Kidney capillary endothelial cell (primary cell): Measurements from ENCODE around the gene OTC.

ENCODE experiments used
- DNase-seq: peaks from one replicate; pipeline ENCODE4 v3.0.0-alpha.2; 2018; ENCODE audit warnings: low spot score

The OTC gene

DNA sequence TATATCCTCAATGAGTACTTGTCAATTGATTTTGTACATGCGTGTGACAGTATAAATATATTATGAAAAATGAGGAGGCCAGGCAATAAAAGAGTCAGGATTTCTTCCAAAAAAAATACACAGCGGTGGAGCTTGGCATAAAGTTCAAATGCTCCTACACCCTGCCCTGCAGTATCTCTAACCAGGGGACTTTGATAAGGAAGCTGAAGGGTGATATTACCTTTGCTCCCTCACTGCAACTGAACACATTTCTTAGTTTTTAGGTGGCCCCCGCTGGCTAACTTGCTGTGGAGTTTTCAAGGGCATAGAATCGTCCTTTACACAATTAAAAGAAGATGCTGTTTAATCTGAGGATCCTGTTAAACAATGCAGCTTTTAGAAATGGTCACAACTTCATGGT is at the start of gene OTC:
Gene OTC, plus strand, starts transcription at position 243 of the 400 bp plus-strand sequence. Its CDS starts 93 bp downstream, at position 336.
- no peak for DNase-seq

DNA sequence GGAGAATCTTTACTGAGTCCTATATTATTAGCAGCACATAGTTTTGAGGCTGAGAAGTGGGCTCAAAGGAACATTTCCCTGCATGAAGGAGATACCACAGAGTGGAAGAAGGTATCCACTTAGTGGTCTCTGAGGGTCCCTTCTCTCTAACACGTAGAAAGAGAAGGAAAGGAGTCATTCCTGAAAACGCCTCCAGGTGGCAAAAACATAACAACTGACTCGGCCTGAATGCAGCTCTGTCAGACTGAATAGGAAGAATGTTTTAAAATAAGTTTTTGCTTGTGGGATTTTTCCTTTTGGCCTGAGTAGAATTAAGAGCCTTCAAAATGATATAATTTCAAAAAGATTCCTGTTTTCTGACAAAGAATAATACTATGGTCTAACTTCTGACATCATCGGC is 48.4 kb upstream of the OTC start:
- DNase-seq, result no peak

DNA sequence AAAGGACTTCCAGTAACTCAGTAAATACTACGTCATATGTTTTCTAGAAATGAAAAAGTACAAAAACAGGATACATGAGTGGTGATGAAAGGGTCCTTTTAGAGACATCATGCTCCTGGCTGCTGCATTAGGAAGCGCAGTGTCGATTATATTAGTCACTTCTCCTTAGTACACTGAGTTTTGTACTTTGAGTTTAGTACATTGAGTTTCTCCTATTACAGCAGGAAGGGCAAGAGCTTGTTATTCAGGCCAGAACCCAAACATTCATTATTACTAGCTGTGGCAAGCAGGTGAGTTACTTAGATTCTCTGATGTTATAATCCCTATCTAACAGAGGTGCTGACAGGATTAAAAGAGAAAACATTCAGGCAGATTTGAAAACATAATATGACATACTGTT is 46.4 kb upstream of the OTC start:
- no peak for DNase-seq

DNA sequence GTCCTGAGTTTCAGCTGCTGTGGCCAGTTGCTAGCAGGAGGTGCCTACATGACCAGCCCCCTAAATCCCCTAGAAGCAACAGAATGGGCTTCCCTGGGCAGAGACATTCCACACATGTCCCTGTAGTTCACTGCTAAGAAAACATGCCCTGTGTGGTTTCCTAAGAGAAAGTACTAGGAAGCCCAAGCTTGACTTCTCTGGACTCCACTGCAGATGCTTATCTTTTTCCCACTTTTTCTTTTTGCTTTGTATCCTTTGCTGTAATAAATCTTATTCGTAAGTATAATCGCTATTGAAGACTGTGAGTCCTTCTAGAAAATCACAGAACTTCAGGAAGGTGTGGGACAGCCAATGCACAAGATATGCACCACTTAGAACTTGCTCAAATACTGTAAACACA is 40.7 kb upstream of the OTC start:
- no peak for DNase-seq

DNA sequence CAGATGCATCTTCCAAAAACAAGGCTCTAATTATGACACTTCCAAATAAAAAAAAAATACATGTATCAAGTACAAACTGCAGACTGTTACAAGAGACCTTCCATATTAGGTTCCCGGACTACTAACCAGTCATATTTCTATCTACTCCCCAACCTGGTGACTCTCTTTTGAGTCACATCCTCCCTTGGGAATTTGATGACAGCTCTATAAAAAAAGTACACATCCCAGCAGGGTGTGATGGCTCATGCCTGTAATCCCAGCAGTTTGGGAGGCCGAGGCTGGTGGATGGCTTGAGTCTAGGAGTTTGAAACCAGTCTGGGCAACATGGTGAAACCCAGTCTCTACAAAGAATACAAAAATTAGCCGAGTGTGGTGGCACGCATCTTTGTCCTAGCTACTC is 40.0 kb upstream of the OTC start:
- peak; percentile 79 for DNase-seq

DNA sequence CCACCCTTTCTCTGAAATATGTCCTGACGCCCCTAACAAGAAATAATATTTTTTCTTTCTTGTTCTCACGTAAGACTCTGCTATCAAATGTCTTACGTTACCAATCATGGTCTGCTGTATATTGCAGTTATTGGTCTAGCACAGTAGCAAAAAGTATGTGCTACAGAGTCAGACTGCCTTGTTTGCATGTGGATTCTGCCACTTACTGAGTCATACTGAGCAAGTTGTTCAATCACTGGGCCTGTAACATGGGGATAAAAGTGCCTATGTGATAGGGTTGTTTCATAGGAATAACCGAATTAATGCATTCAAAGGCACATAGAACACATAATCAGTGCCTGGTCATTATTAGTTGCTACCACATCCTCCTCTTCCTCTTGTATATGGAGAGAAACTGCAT is 39.2 kb upstream of the OTC start:
- DNase-seq, result no peak

DNA sequence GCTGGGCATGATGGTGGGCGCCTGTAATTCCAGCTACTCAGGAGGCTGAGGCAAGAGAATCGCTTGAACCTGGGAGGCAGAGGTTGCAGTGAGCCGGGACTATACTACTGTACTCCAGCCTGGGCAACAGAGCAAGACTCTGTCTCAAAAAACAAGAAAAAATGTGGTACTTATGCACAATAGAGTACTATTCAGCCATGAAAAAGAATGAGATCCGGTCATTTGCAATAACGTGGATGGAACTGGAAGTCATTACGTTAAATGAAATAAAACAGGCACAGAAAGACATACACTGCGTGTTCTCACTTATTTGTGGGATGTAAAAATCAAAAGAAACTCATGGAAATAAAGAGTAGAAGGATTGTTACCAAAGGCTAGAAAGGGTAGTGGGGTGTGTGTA is 37.2 kb upstream of the OTC start:
- DNase-seq, result no peak

DNA sequence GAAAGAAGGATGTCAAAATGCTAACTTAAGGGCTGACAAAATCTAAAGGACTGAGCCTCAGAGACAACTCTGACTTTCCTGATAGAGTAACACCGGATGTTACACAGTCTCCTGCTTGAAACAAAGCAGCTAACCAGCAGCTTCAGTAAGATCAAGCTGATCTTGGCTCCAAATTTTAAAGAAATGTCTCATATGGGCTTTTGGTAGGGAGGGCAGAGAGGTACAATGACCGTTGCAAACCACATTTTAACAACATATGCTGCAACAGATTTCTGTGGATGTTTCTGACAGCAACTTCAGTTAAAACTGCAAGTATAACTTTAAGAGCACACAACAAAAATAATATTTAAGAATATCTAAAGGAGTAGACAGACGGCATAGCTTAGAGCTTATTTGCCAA is 34.2 kb upstream of the OTC start:
- no peak for DNase-seq

DNA sequence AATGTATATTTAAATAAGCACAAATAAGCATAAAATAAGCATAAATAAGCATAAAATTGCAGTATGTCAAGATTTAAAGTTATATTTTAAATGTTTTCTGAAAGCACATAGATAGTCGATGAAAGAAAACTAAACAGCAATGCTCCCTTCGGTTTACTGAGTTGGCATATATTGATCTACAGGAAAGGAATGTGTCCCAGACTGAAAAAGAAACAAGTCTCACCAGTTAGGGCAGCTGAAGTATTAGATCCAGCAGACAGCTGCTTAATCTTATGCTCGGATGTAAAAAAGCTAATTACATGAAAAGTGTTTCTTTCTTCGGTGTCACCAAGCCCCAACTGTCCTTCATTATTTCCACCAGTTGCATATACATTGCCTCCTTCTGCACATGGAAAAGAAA is 33.8 kb upstream of the OTC start:
- DNase-seq, result no peak

DNA sequence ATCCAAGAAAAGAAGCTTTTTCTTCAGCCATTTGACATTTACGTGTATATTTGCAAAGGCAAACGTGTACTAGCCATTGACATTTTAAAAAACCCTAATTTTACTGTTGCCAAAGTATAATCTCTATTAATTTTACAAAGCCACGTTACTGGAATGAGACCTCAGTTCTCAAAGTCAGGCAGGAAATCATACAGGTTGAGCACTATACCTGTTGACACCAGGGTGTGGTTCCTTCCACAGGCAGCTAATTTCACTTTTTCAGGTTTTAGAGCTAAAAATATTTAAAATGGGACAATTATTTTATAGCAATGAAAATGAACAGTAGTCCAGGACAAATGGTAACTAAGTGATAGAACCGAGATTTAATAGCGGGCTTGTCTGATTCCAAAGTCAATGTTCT is 31.6 kb upstream of the OTC start:
- DNase-seq, result no peak

DNA sequence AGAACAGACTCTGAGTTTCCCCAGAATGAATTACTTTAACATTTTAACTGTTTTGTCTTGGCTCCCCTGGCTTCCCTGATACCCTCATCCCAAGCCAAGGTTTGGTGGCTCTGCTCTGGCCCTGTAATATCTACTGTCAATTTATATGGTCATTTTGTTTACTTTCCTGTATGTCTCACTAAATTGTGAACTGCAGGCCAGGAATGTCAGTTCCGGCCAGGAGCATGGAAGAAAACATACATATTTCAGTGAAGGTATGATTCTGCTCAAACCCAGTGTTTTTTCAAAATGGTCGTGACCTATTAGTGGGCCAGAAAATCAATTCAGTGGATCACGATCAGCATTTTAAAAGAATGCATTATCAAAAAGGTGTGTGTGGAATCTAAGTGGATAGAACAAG is 26.3 kb upstream of the OTC start:
- no peak for DNase-seq

DNA sequence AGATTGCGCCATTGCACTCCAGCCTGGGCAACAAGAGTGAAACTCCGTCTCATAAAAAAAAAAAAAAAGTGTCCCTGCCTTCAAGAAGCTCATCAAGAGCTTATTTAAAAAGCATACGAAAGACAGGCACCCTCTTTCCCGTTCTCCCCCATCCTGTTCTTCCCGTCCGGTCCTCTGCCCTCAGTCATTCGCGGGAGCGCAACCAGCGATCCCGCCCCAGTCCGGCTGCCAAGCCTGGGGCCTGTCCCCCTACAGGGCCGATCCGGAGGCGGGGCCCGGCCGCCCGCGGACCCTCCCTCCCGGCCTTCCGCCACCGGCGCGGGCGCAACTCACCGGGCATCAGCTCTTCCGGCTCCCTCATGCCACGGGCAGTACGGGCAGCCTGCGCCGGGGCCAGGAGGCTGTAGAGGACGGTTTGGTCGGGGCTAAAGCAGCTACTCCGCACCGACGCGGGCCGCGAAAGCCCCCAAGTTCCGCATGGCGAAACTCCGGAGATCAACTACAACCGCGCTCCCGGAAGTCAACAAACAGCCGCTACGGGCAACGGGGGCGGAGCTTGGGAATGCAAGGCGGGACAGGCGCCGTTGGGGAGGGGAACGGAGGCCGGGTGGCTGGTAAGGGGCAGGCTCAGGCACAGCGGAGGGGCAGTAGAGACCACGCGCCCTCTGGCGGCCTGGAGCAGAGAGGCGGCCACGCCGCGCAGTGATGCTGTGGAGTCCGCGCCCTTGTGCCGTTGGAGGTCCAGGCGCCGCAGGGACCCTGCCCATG is 25.2 kb upstream of the OTC start, which contains the start of gene RPGR:
Gene RPGR, minus strand, starts transcription at position 503 of the 768 bp plus-strand sequence. Its CDS starts 142 bp downstream, at position 361.
- peak; percentile 72 for DNase-seq

DNA sequence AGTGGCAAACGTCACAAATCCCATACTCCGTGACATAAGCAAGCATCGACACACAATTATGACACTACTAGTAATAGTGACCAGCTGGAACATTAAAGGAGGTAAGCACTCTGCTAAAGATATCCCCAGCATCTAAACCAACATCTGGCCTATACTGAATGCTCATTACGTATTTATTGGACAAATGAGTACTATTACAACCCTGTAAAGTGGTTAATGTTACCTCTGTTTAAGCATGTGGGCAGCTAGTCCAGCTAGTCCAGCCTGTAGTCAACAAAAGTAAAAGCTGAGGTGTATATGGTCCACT is 24.7 kb upstream of the OTC start:
- no peak for DNase-seq

DNA sequence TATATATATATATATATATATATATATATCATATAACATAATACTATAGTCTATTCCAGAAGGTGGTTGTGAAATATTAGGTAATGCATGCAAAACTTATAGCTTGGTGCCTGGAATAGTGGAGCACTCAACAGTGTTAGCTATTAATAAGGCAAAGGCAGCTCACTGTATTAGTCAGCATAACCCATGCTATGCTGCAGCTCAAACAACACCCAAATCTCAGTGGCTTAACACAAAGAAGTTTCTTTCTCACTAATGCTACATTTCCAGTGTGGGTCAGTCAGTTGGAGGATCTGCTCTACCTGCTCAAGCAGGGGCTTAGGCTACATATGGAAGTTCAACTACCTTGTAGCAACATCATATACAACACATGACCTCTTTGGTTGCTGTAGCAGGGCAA is 19.9 kb upstream of the OTC start:
- no peak for DNase-seq

DNA sequence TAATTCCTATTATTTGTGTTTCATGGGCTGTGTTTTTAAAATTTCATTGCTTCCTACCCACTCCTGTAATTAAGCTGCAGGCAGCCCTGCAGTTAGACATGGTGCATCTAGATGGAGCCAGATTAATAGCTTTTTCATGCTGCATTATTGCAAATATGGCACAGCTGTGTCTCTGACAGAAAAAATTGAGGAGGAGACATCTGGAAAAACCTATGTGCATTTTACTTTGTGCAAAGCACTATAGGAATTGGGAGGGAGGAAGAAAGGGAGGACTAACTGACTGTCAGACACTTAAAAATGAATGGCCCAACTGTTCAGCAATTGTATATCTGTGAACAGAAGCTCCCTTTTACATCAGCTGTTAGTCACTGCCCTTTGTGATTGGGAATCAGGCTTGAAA is 17.0 kb upstream of the OTC start:
- DNase-seq, result no peak

DNA sequence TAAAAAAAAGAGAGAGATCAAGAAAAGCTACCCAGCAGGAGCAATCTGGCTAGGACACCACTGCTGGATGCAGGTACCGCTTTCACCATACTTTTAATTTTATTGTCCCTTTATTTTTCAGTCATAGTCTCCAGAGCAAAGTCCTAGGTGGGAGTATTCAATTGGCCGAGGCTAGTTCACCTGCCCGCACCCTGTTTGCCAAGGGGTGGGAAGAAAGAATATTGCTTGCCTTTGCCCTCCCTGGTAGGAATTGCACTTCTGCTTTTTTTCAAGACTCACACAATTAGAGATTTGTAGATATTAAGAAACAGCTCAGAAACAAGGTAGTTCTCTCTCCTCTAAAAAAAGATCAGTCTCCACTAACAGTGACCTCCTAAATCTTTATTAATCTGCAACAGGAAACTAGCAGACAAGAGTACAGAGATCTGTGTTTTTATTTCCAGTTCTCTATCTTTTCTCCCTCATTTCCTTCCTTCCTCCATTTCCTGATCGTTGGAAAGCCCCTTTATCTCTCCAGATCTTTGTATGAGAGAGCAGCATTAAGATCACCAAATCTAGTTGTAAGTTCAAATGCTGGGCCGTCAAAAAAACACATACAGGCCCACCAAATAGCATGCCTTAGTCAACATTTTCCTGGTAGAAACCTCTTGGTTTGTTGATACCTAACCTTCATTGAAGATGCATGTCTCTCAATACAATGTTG is 15.7 kb upstream of the OTC start:
- DNase-seq, result no peak

DNA sequence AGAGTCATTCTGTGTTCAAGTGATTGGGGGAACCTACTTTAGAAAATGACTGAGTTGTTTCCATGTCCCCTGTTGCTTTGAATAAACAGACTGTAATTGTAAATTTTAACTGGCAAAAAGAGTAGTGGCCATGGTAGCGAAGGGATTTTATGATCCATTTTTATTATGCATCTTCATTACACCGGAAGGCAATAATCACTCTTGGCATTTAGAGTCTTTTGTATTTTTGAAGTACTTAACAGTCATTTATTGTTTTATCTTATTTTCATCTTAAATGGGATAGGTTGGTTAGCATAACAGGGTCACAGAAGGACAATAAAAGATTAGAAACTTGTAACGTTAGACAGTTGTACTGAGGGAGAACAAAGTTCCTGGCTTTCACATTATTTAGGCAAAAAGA is 11.0 kb upstream of the OTC start:
- no peak for DNase-seq

DNA sequence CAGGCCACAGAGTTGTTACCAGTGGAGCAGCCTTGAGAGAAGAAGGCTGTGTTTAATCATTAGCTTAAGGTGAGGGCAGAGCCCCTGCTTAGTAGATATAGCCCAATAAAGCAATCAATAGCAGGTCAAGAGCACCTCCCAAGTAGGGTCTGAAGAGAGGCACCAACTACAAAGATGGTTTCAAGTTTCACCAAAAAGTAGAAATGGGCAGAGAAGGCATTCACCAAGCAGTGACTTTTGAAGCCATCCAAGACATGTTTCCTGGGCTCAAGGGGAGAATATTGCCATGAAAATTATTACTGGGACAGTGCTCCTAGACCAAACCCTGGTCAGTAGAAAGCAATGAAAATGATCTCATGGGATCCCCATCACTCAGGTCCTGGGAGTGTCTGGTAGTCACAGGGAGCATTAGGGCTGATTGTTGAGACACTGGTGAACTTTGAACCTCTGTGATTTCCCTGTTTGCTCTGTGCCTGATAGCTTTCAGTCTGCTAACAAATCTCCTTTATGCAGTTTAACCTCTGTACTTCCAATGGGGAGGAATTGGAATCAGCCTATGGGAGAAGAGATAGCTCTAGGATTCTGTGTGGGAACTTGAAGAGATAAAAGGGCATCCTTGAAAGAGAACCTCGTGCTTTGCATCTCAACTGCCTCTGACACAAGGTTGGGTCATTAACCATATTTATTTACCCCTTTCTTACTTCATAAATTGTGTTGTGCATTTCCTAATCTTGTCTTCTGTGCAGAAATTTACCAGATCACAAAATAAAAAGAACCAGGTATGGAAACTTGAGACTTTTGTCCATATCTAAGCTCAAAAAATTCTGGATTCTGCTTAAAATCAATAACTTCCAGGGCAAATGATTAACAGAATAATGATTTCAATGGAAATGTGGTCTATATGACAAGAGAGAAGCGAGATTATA is 9.3 kb upstream of the OTC start:
- no peak for DNase-seq

DNA sequence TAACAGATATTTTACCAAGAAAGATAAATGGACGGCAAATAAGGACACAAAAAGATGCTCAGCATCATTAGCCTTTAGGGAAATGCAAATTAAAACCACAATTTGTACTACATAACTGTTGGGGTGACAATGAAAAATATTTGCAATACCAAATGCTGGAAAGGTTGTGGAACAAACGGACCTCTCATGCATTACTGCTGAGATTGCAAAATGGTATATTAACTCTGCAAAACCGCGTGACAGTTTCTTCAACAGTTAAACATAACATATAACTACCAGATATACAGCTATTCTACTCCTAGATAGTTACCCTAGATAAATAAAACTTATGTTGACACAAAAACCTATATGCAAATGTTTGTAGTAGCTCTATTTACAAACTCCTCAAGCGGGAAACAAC is 6.3 kb upstream of the OTC start:
- no peak for DNase-seq

DNA sequence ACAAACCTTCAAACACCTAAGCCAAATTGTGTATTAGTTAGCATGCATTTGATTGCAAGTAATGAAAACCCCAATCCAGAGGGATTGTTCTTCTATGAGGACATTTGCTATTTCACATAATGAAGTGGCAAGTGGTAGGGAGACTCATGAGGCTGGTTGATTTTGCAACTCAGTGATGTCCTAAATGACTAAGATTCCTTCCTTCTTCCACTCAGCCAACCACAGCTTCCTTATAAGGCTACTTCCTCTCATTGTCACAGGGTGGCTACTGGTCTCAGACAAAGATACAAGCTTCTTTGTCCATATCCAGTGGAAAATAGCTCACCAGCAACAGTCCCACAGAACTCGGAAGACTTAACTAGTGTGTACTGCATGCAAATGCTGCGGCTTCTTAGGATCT is 5.3 kb upstream of the OTC start:
- peak; percentile 55 for DNase-seq

DNA sequence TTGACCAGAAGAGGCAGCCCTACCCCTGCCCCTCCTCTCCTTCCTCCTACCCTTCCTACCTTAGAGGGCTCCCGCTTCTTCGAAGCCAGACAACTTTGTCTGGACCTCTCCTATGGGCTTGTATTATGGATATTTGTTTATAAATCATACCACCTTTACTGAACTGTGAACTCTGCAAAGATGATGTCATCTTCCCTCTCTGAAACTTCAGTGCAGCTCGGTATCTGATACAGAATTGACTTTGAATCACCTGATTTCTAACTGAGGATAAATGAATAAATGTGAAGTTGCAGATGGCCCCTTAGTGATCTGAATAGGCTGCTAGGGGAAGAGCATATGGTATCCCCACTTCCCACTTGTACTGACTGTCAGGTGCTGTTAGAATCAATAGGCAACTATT is 1.1 kb upstream of the OTC start:
- no peak for DNase-seq

DNA sequence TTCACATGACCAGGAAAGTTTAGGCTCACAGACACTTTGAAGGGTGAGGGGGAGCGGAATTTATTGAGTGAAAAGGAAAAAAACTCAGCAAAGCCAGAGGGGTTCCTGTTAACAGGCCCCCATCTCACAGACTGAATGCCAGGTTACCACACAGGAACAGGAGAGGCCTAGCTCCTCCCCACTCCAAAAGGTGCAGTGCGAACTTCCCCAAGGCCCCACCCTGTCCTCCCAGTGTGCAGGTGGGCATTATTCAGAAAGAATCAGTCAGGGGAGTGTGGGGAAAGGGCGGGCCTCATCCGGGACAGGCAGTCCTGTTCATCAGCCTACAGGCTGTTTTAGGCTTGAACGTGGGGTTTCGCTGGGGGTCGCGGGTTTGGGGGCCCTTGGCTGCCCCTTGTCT is 4.0 kb downstream of the OTC start:
- DNase-seq, result no peak
